HepG2 (cell line): ENCODE results near the gene PCDHGA1. TPM values are rescaled to one million over a fixed set of nuclear protein-coding genes. Genes with fewer than 3 reads are reported as not detected.

Experiments
- ATAC-seq: fragments of 200-7000 bp; cut with Tn5 transposase; 3 replicates; pipeline ENCODE4 v1.9.1; 2020; ENCODE audit warnings: mild to moderate bottlenecking, moderate library complexity
- BruUV-seq: library from RNA; stranded (reverse); fragments of 400-500 nt; replicated peaks from 2 replicates; lab custom pipeline; 2021; lab: Mats Ljungman, UMichigan
- CTCF ChIA-PET: fragments of 300-600 bp; formaldehyde crosslinking; extraction: SDS; loops from one replicate; lab custom pipeline; 2021; ENCODE audit warnings: low total read pairs, inconsistent platforms, low intra/inter-chr PET ratio; lab: Yijun Ruan, JAX
- POLR2A ChIA-PET: fragments of 350-600 bp; sonication (Branson Sonifier 250); formaldehyde crosslinking; loops from one replicate; lab custom pipeline; 2020; ENCODE audit warnings: antibody characterized with exemption, inconsistent platforms; lab: Yijun Ruan, JAX
- DNase-seq: peaks from one replicate; pipeline ENCODE4 v3.0.0-alpha.2; 2015; ENCODE audit warnings: low spot score
- FAIRE-seq: peaks from 3 replicates; lab custom pipeline; 2011; peaks lifted over from hg19 to GRCh38; lab: Jason Lieb, UNC
- H2AFZ ChIP-seq: one replicate; pipeline ENCODE4 v1.6.1; 2011; ENCODE audit warnings: low read length, inconsistent platforms
- H3K27ac ChIP-seq: fragments of 300-600 bp; 3 replicates; pipeline ENCODE4 v1.8.0; 2011; ENCODE audit warnings: mixed run types, mild to moderate bottlenecking, mixed read lengths, low read length, inconsistent platforms; ENCODE audit not compliant: insufficient read depth; ENCODE audit errors: extremely low read length
- H3K27me3 ChIP-seq, 2 experiments: fragments of 200-600 bp in 1 of 2; 2 replicates in 1 of 2; 3 replicates in 1 of 2; pipeline versions ENCODE4 v1.6.0 to v1.8.0; 2011; ENCODE audit warnings: low read length in 2 of 2, mild to moderate bottlenecking in 2 of 2, moderate library complexity in 2 of 2, inconsistent platforms in 1 of 2; ENCODE audit not compliant: insufficient read depth in 2 of 2, control insufficient read depth in 1 of 2
- H3K36me3 ChIP-seq, 2 experiments: fragments of 200-600 bp in 1 of 2; replicated peaks in 1 of 2; 2 replicates in 1 of 2; 3 replicates in 1 of 2; pipeline versions ENCODE4 v1.5.1 to v1.8.0; 2011; ENCODE audit warnings: low read length in 2 of 2, inconsistent platforms in 1 of 2; ENCODE audit not compliant: insufficient read depth in 2 of 2, control insufficient read depth in 1 of 2
- H3K4me1 ChIP-seq: 2 replicates; pipeline ENCODE4 v1.5.1; 2012; ENCODE audit warnings: low read length, inconsistent platforms; ENCODE audit not compliant: insufficient read depth
- H3K4me2 ChIP-seq: 2 replicates; pipeline ENCODE4 v1.6.0; 2011; ENCODE audit warnings: low read depth, low read length, inconsistent platforms
- H3K4me3 ChIP-seq, 3 experiments: fragments of 200-600 bp in 1 of 3; sonication (generic), shearing (Covaris generic) in 1 of 3; replicated peaks in 1 of 3; 2 replicates each; pipeline ENCODE4 v1.5.1; 2011 to 2016; ENCODE audit warnings: low read length in 3 of 3, inconsistent platforms in 2 of 3, low read depth in 2 of 3, mild to moderate bottlenecking in 2 of 3, control low read depth in 1 of 3, mixed read lengths in 1 of 3; ENCODE audit not compliant: insufficient read depth in 1 of 3
- H3K79me2 ChIP-seq: one replicate; pipeline ENCODE4 v1.6.1; 2011; ENCODE audit warnings: low read length, inconsistent platforms; ENCODE audit not compliant: insufficient read depth
- H3K9ac ChIP-seq: 2 replicates; pipeline ENCODE4 v1.6.0; 2011; ENCODE audit warnings: mild to moderate bottlenecking, low read depth, low read length, inconsistent platforms; ENCODE audit not compliant: insufficient read depth
- H3K9me3 ChIP-seq: 2 replicates; pipeline ENCODE4 v1.5.1; 2012; ENCODE audit warnings: mild to moderate bottlenecking, low read length
- H4K20me1 ChIP-seq: 2 replicates; pipeline ENCODE4 v1.6.0; 2011; ENCODE audit warnings: inconsistent platforms, mild to moderate bottlenecking, low read length, moderate library complexity; ENCODE audit not compliant: insufficient read depth
- CBX2 ChIP-seq, 2 experiments: fragments of 200-600 bp in 1 of 2; sonication (generic); formaldehyde crosslinking in 1 of 2; IDR thresholded peaks; 2 replicates each; pipeline versions ENCODE4 v1.7.0 to v1.8.1; 2018 to 2022; ENCODE audit warnings: low read depth in 2 of 2, low read length in 1 of 2, mild to moderate bottlenecking in 1 of 2, missing genetic modification reagents in 1 of 2
- CBX5 ChIP-seq: sonication (generic); formaldehyde crosslinking; IDR thresholded peaks from 2 replicates; pipeline ENCODE4 v1.4.0; 2020; ENCODE audit warnings: missing genetic modification reagents, borderline replicate concordance
- MYPOP ChIP-seq: sonication (generic); formaldehyde crosslinking; IDR thresholded peaks from 2 replicates; pipeline ENCODE4 v1.8.1; 2023; ENCODE audit warnings: mild to moderate bottlenecking, moderate library complexity, missing genetic modification reagents
- NONO ChIP-seq, 2 experiments: fragments of 450-650 bp in 1 of 2; sonication (generic) in 1 of 2; formaldehyde crosslinking in 1 of 2; IDR thresholded peaks in 1 of 2; conservative IDR thresholded peaks in 1 of 2; 2 replicates each; pipeline versions ENCODE4 v1.6.1 to v1.8.0; 2017 to 2022; ENCODE audit warnings: mild to moderate bottlenecking in 1 of 2, missing genetic modification reagents in 1 of 2, moderate library complexity in 1 of 2
- ZNF574 ChIP-seq: sonication (generic); formaldehyde crosslinking; IDR thresholded peaks from 2 replicates; pipeline ENCODE4 v1.4.0; 2020; ENCODE audit warnings: missing genetic modification reagents
- WGBS: methylation state at CpG from one replicate; pipeline ENCODE4 v1.1.6; 2017; ENCODE audit warnings: low lambda C conversion rate; 5-methylcytosine and 5-hydroxymethylcytosine counted together
- in situ Hi-C: cut with HindIII; loops from 2 replicates; pipeline ENCODE4 v1.10.0; 2017; ENCODE audit warnings: low pct_unique_long_range_greater_than_20kb; ENCODE audit not compliant: extremely low pct_ligation_motif_present
- intact Hi-C: fragments of 100-400 bp; cut with micrococcal nuclease; formaldehyde crosslinking; loops from one replicate; pipeline ENCODE4 v1.10.0; 2022; ENCODE audit not compliant: unreplicated experiment
- polyA plus RNA-seq, 8 experiments: library from polyadenylated mRNA; depleted of rRNA in 3 of 8; stranded (reverse) in 7 of 8; unstranded in 1 of 8; fragments of >200 nt; fragmentation: Illumina TruSeq in 4 of 8; extraction: Trizol in 4 of 8; gene quantifications; 2 replicates each; pipeline versions ENCODE4 v1.2.1 to v1.2.3, GENCODE V29; 2011 to 2016; ENCODE audit warnings: low read depth in 4 of 8, missing spikeins in 1 of 8, mixed read lengths in 1 of 8; ENCODE audit not compliant: insufficient read depth in 1 of 8
- total RNA-seq, 5 experiments: library from RNA; depleted of rRNA; stranded (reverse); fragments of >200 nt; fragmentation: Illumina TruSeq; extraction: Trizol; gene quantifications; 2 replicates each; pipeline ENCODE4 v1.2.3, GENCODE V29; 2016; ENCODE audit warnings: low read depth in 1 of 5

The PCDHGA1 gene
- total and polyA plus RNA-seq, 2 of the 13 experiments (the other 11 are each of a cell fraction or from before 2014, with no cell fraction given) = 0.31 to 0.40 TPM

- Histone ChIP-seq H3K4me3 (no peak overlapping the region), H3K27ac (no peak overlapping the region), H3K4me2 (no peak overlapping the region), H3K27me3 (no peaks in the 10 kb centered on the region; a peak in 1 of 5 replicates)
- 65% methylated on average over 22 of the region's 22 CpGs for WGBS
- no TSS peak for BruUV-seq
- ChIA-PET POLR2A (no interaction called here), CTCF (no interaction called here)
- no peak for FAIRE-seq
- intact Hi-C loops = no loop called here
- TF ChIP-seq NONO (IDR thresholded peaks at IDR 0.05) = no peak
- no peak for TF ChIP-seq NONO (CRISPR knock-in tag; conservative IDR thresholded peaks at IDR 0.05)
- TF ChIP-seq CBX5 (CRISPR knock-in tag) = no peak
- TF ChIP-seq CBX2 (IDR thresholded peaks at IDR 0.05; ENCODE audit: low read depth, low read length) = no peak
- no peak for TF ChIP-seq CBX2 (CRISPR knock-in tag; IDR thresholded peaks at IDR 0.05; ENCODE audit: low read depth)
- TF ChIP-seq ZNF574 = no peak
- no peak for TF ChIP-seq MYPOP
- TF ChIP-seq, all 625 proteins: peak for 0
- Histone ChIP-seq H3K9ac (no peak overlapping the region), H3K9me3 (peaks cover 11% of the 10 kb centered on the region; the same call in 1 of the 2 replicates), H4K20me1 (no peaks in the 10 kb centered on the region), H3K4me1 (no peaks in the 10 kb centered on the region), H3K36me3 (no peaks in the 10 kb centered on the region), H3K79me2 (no peaks in the 10 kb centered on the region), H2AFZ (no peak overlapping the region)
- no peak for ATAC-seq
- in situ Hi-C loops = no loop called here
- DNase-seq = no peak
Measured at GRCh38 chr5:141403387-141403786, 73.1 kb downstream of the PCDHGA1 start.
